NOMO-1 treated with DMSO at 0.1 percent for 48 hours (cell line): ENCODE data around the gene HAUS5.

ENCODE experiments used
- DNase-seq: peaks from one replicate; lab custom pipeline; 2025; ENCODE audit not compliant: unreplicated experiment; lab: John Stamatoyannopoulos, UW

Gene HAUS5

GRCh38 chr19:35670686-35671085 is 58.2 kb downstream of the HAUS5 start:
- DNase-seq = no peak

- DNase-seq = no peak
Measured at GRCh38 chr19:35671818-35672217, 59.3 kb downstream of the HAUS5 start.

GRCh38 chr19:35673121-35673804 is 60.7 kb downstream of the HAUS5 start:
- DNase-seq = no peak
